K562 (cell line): ENCODE data around the gene CISD2. TPM values are rescaled to one million over a fixed set of nuclear protein-coding genes. Genes with fewer than 3 reads are reported as not detected.

Experiments used
- ATAC-seq: fragments of 200-7000 bp; cut with Tn5 transposase; 3 replicates; pipeline ENCODE4 v1.9.1; 2020; ENCODE audit warnings: moderate library complexity
- BruUV-seq: library from RNA; stranded (reverse); fragments of 400-500 nt; replicated peaks from 2 replicates; lab custom pipeline; 2021; lab: Mats Ljungman, UMichigan
- CTCF ChIA-PET: fragments of 300-600 bp; formaldehyde crosslinking; extraction: SDS; loops from one replicate; lab custom pipeline; 2021; ENCODE audit warnings: low intra/inter-chr PET ratio; lab: Yijun Ruan, JAX
- POLR2A ChIA-PET: fragments of 300-600, 350-650 bp; sonication (Branson Sonifier 250); formaldehyde crosslinking; extraction: SDS; loops from one replicate; lab custom pipeline; 2021; ENCODE audit warnings: antibody characterized with exemption, inconsistent platforms; lab: Yijun Ruan, JAX
- DNase-seq, 4 experiments: peaks; one replicate each; pipeline versions ENCODE4 v3.0.0 to v3.0.0-alpha.2; 2011 to 2018; ENCODE audit warnings: low spot score in 3 of 4, mixed read lengths in 3 of 4; ENCODE audit errors: extremely low read depth in 1 of 4
- FAIRE-seq: peaks from 2 replicates; lab custom pipeline; 2011; peaks lifted over from hg19 to GRCh38; lab: Jason Lieb, UNC
- H2AFZ ChIP-seq: 2 replicates; pipeline ENCODE4 v1.6.0; 2011; ENCODE audit warnings: low read depth, low read length, control low read depth, inconsistent platforms
- H3K27ac ChIP-seq: fragments of 200-600 bp; 3 replicates; pipeline ENCODE4 v1.8.0; 2011; ENCODE audit warnings: low read depth, mild to moderate bottlenecking, control low read depth, inconsistent platforms, low read length, moderate library complexity, mixed read lengths; ENCODE audit errors: extremely low read depth
- H3K27me3 ChIP-seq, 2 experiments: fragments of 300-600 bp in 1 of 2; 2 replicates in 1 of 2; 3 replicates in 1 of 2; pipeline versions ENCODE4 v1.6.0 to v1.8.0; 2011; ENCODE audit warnings: inconsistent platforms in 2 of 2, low read length in 2 of 2, mild to moderate bottlenecking in 1 of 2, mixed read lengths in 1 of 2, moderate library complexity in 1 of 2; ENCODE audit not compliant: control insufficient read depth in 2 of 2, insufficient read depth in 2 of 2
- H3K36me3 ChIP-seq: fragments of 300-600 bp; 3 replicates; pipeline ENCODE4 v1.8.0; 2011; ENCODE audit warnings: mild to moderate bottlenecking, low read length, inconsistent platforms; ENCODE audit not compliant: control insufficient read depth, insufficient read depth
- H3K4me1 ChIP-seq, 2 experiments: fragments of 200-600 bp in 1 of 2; replicated peaks in 1 of 2; 2 replicates in 1 of 2; 3 replicates in 1 of 2; pipeline versions ENCODE4 v1.5.1 to v1.8.0; 2011; ENCODE audit warnings: inconsistent platforms in 2 of 2, low read length in 2 of 2, mild to moderate bottlenecking in 1 of 2, mixed read lengths in 1 of 2, moderate library complexity in 1 of 2; ENCODE audit not compliant: control insufficient read depth in 2 of 2, insufficient read depth in 2 of 2
- H3K4me2 ChIP-seq: 2 replicates; pipeline ENCODE4 v1.6.1; 2011; ENCODE audit warnings: low read length, control low read depth, inconsistent platforms, mixed read lengths; ENCODE audit not compliant: insufficient read depth
- H3K4me3 ChIP-seq: fragments of 200-600 bp; sonication (generic), shearing (Covaris generic); 2 replicates; pipeline ENCODE4 v1.5.1; 2016; ENCODE audit warnings: control low read depth, inconsistent platforms
- H3K79me2 ChIP-seq: fragments of 200-600 bp; 3 replicates; pipeline ENCODE4 v1.8.0; 2011; ENCODE audit warnings: low read length, inconsistent platforms; ENCODE audit not compliant: control insufficient read depth, insufficient read depth
- H3K9ac ChIP-seq, 2 experiments: 2 replicates each; pipeline versions ENCODE4 v1.6.0 to v1.6.1; 2011; ENCODE audit warnings: low read depth in 2 of 2, low read length in 2 of 2, control low read depth in 1 of 2, inconsistent platforms in 1 of 2, mild to moderate bottlenecking in 1 of 2, mixed read lengths in 1 of 2; ENCODE audit not compliant: insufficient read depth in 1 of 2
- H3K9me1 ChIP-seq: one replicate; pipeline ENCODE4 v1.6.0; 2011; ENCODE audit warnings: inconsistent platforms, mild to moderate bottlenecking, low read length, moderate library complexity; ENCODE audit not compliant: control insufficient read depth, insufficient read depth
- H3K9me3 ChIP-seq: replicated peaks from 2 replicates; pipeline ENCODE4 v1.5.1; 2011; ENCODE audit warnings: low read depth, low read length, inconsistent platforms; ENCODE audit not compliant: control insufficient read depth, insufficient read depth
- H4K20me1 ChIP-seq: replicated peaks from 2 replicates; pipeline ENCODE4 v1.6.1; 2011; ENCODE audit warnings: low read length, inconsistent platforms, mixed read lengths; ENCODE audit not compliant: control insufficient read depth, insufficient read depth
- BRD9 ChIP-seq: fragments of 450-650 bp; IDR thresholded peaks from 2 replicates; pipeline ENCODE4 v1.6.1; 2018; ENCODE audit warnings: low read depth; ENCODE audit not compliant: partially characterized antibody
- CC2D1A ChIP-seq: fragments of 450-650 bp; IDR thresholded peaks from 2 replicates; pipeline ENCODE4 v1.6.1; 2017; ENCODE audit warnings: mild to moderate bottlenecking
- HDAC1 ChIP-seq, 2 experiments: fragments of 450-650 bp; IDR thresholded peaks; 2 replicates each; pipeline ENCODE4 v1.6.1; 2016 to 2017; ENCODE audit warnings: inconsistent platforms in 1 of 2, mild to moderate bottlenecking in 1 of 2, moderate library complexity in 1 of 2
- HDAC3 ChIP-seq: fragments of 450-650 bp; IDR thresholded peaks from 2 replicates; pipeline ENCODE4 v1.6.1; 2018; ENCODE audit warnings: borderline replicate concordance, mild to moderate bottlenecking, moderate library complexity; ENCODE audit not compliant: partially characterized antibody
- KLF10 ChIP-seq: fragments of 250-450 bp; sonication (Bioruptor Pico); IDR thresholded peaks from 2 replicates; pipeline ENCODE4 v1.6.1; 2021; ENCODE audit warnings: matching md5 sums
- MCM3 ChIP-seq: fragments of 450-650 bp; IDR thresholded peaks from 2 replicates; pipeline ENCODE4 v1.6.1; 2016
- RBM25 ChIP-seq: fragments of 200-400 bp; formaldehyde crosslinking; IDR thresholded peaks from 2 replicates; pipeline ENCODE4 v1.6.1; 2018; ENCODE audit warnings: low read length, low read depth, moderate library complexity; ENCODE audit not compliant: severe bottlenecking
- SMARCC2 ChIP-seq: fragments of 450-650 bp; IDR thresholded peaks from 2 replicates; pipeline ENCODE4 v1.6.1; 2017; ENCODE audit warnings: antibody characterized with exemption, moderate library complexity, mild to moderate bottlenecking, low read depth
- ZBTB17 ChIP-seq: fragments of 450-650 bp; formaldehyde crosslinking; IDR thresholded peaks from 2 replicates; pipeline ENCODE4 v1.4.0; 2020; ENCODE audit warnings: mild to moderate bottlenecking
- ZC3H4 ChIP-seq: sonication (generic); formaldehyde crosslinking; IDR thresholded peaks from 2 replicates; pipeline ENCODE4 v1.9.0; 2021; ENCODE audit warnings: missing genetic modification reagents, borderline replicate concordance
- ZC3H8 ChIP-seq: fragments of 450-650 bp; IDR thresholded peaks from 2 replicates; pipeline ENCODE4 v1.6.1; 2017
- ZNF253 ChIP-seq: fragments of 250-450 bp; sonication (Bioruptor Pico); conservative IDR thresholded peaks from 2 replicates; pipeline ENCODE4 v1.6.1; 2021; ENCODE audit warnings: mild to moderate bottlenecking
- ZNF316 ChIP-seq: fragments of 450-650 bp; IDR thresholded peaks from 2 replicates; pipeline ENCODE4 v1.6.1; 2016
- ZNF76 ChIP-seq: fragments of 250-450 bp; sonication (Bioruptor Pico); IDR thresholded peaks from 2 replicates; pipeline ENCODE4 v1.4.0; 2020; ENCODE audit warnings: mild to moderate bottlenecking, moderate library complexity, borderline replicate concordance
- WGBS: fragments of 100-300 bp; shearing (Covaris generic); methylation state at CpG from one replicate; pipeline ENCODE4 v1.1.6; 2016; ENCODE audit warnings: low coverage, mixed read lengths; ENCODE audit not compliant: insufficient coverage; ENCODE audit errors: missing lambda C conversion rate; 5-methylcytosine and 5-hydroxymethylcytosine counted together
- in situ Hi-C: fragments of 300-500 bp; cut with MboI; formaldehyde crosslinking; loops from 4 replicates; pipeline ENCODE4 v1.15.0; 2018; ENCODE audit warnings: inconsistent platforms, mixed read lengths
- intact Hi-C: fragments of 100-400 bp; cut with micrococcal nuclease; formaldehyde crosslinking; loops from 2 replicates; pipeline ENCODE4 v1.14.2; 2022
- polyA plus RNA-seq, 8 experiments: library from polyadenylated mRNA; depleted of rRNA in 4 of 8; stranded (reverse) in 5 of 8; unstranded in 3 of 8; fragments of >200 nt; fragmentation: Nextera tagmentation in 2 of 8; fragmentation: Illumina TruSeq in 1 of 8; extraction: Ambion mirVana in 2 of 8; extraction: Trizol in 1 of 8; gene quantifications; 2 replicates each; pipeline versions ENCODE4 v1.2.1 to v1.2.3, GENCODE V29; 2011 to 2014; ENCODE audit warnings: inconsistent platforms in 1 of 8, missing spikeins in 1 of 8
- total RNA-seq, 7 experiments: library from RNA; depleted of rRNA in 6 of 7; stranded (reverse); fragments of >200 nt in 6 of 7; fragmentation: Illumina TruSeq in 2 of 7; extraction: Trizol in 2 of 7; gene quantifications; 2 replicates each; pipeline versions ENCODE4 v1.2.1 to v1.2.3, GENCODE V29; 2011 to 2021; ENCODE audit warnings: low replicate concordance in 1 of 7
- TF ChIP-seq, protein P1 (sequence below): fragments of 200-800 bp; sonication (Bioruptor generic); IDR thresholded peaks from 2 replicates; pipeline ENCODE4 v1.6.1; 2017; ENCODE audit warnings: missing genetic modification characterization, missing compliant biosample characterization
- TF ChIP-seq, protein P2 (sequence below): fragments of 450-650 bp; conservative IDR thresholded peaks from 2 replicates; pipeline ENCODE4 v1.6.1; 2016; ENCODE audit warnings: missing genetic modification characterization, low read depth, mild to moderate bottlenecking, control low read depth, missing compliant biosample characterization
- TF ChIP-seq, protein P3 (sequence below): IDR thresholded peaks from 2 replicates; pipeline ENCODE4 v1.6.1; 2011; ENCODE audit warnings: borderline replicate concordance, low read depth, mild to moderate bottlenecking, moderate library complexity, low read length; ENCODE audit not compliant: insufficient read depth, poor library complexity, severe bottlenecking
- TF ChIP-seq, protein P4 (sequence below): conservative IDR thresholded peaks from 2 replicates; pipeline ENCODE4 v1.6.1; 2011; ENCODE audit warnings: low read depth, mild to moderate bottlenecking, low read length; ENCODE audit not compliant: control insufficient read depth

Gene CISD2
- total and polyA plus RNA-seq, 9 of the 15 experiments (the other 6 are each of a cell fraction or from before 2014, with no cell fraction given): 37.8 to 91.4 (median 59.8) TPM

DNA sequence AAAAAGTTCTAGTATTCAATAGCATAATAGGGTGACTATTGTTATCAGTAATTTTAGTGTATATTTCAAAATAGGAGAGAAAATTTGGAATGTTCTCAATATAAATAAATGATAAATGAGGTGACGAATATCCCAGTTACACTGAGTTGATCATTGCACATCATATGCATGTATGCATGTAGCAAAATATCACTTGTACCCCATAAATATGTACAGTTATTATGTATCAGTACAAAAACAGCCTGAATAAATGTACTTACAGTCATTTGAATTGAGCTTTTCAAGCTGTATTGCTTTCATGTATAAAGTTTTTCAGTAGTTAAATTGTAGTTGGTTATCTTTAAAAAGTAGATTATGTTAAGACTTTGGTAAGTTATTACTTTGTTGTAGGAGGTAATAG, 12.6 kb downstream of the CISD2 start:
- ChIA-PET POLR2A (no interaction called here), CTCF (no interaction called here)
- FAIRE-seq (no peak), DNase-seq (no peak), ATAC-seq (no peak)
- no peak overlapping the region for H3K9ac ChIP-seq
- TF ChIP-seq, protein P1, sequence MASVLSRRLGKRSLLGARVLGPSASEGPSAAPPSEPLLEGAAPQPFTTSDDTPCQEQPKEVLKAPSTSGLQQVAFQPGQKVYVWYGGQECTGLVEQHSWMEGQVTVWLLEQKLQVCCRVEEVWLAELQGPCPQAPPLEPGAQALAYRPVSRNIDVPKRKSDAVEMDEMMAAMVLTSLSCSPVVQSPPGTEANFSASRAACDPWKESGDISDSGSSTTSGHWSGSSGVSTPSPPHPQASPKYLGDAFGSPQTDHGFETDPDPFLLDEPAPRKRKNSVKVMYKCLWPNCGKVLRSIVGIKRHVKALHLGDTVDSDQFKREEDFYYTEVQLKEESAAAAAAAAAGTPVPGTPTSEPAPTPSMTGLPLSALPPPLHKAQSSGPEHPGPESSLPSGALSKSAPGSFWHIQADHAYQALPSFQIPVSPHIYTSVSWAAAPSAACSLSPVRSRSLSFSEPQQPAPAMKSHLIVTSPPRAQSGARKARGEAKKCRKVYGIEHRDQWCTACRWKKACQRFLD (CRISPR knock-in tag): no peak
- TF ChIP-seq HDAC1 (IDR thresholded peaks at IDR 0.05) (no peak), MCM3 (no peak), BRD9 (no peak), SMARCC2 (no peak), ZC3H4 (no peak), ZNF316 (no peak), CC2D1A (no peak), RBM25 (no peak), ZNF76 (CRISPR knock-in tag) (no peak), ZC3H8 (no peak), ZNF253 (CRISPR knock-in tag) (no peak), KLF10 (no peak), HDAC3 (no peak), ZBTB17 (CRISPR knock-in tag) (no peak)
- TF ChIP-seq, protein P2, sequence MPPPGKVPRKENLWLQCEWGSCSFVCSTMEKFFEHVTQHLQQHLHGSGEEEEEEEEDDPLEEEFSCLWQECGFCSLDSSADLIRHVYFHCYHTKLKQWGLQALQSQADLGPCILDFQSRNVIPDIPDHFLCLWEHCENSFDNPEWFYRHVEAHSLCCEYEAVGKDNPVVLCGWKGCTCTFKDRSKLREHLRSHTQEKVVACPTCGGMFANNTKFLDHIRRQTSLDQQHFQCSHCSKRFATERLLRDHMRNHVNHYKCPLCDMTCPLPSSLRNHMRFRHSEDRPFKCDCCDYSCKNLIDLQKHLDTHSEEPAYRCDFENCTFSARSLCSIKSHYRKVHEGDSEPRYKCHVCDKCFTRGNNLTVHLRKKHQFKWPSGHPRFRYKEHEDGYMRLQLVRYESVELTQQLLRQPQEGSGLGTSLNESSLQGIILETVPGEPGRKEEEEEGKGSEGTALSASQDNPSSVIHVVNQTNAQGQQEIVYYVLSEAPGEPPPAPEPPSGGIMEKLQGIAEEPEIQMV: no peak
- TF ChIP-seq, protein P3, sequence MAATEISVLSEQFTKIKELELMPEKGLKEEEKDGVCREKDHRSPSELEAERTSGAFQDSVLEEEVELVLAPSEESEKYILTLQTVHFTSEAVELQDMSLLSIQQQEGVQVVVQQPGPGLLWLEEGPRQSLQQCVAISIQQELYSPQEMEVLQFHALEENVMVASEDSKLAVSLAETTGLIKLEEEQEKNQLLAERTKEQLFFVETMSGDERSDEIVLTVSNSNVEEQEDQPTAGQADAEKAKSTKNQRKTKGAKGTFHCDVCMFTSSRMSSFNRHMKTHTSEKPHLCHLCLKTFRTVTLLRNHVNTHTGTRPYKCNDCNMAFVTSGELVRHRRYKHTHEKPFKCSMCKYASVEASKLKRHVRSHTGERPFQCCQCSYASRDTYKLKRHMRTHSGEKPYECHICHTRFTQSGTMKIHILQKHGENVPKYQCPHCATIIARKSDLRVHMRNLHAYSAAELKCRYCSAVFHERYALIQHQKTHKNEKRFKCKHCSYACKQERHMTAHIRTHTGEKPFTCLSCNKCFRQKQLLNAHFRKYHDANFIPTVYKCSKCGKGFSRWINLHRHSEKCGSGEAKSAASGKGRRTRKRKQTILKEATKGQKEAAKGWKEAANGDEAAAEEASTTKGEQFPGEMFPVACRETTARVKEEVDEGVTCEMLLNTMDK: no peak
- TF ChIP-seq, protein P4, sequence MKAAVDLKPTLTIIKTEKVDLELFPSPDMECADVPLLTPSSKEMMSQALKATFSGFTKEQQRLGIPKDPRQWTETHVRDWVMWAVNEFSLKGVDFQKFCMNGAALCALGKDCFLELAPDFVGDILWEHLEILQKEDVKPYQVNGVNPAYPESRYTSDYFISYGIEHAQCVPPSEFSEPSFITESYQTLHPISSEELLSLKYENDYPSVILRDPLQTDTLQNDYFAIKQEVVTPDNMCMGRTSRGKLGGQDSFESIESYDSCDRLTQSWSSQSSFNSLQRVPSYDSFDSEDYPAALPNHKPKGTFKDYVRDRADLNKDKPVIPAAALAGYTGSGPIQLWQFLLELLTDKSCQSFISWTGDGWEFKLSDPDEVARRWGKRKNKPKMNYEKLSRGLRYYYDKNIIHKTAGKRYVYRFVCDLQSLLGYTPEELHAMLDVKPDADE: no peak
- H3K9me1 ChIP-seq: no peaks in the 10 kb centered on the region
- H4K20me1 ChIP-seq: 0 out of 2 replicates have a peak, but pooled peaks cover 4% of the 10 kb centered on the region
- no peaks in the 10 kb centered on the region for H3K27me3 ChIP-seq
- H3K36me3 ChIP-seq: peaks cover 33% of the 10 kb centered on the region
- BruUV-seq: no TSS peak
- no peak overlapping the region for H3K27ac ChIP-seq
- no peak overlapping the region for H3K4me2 ChIP-seq
- 94% methylated on average over 1 of the region's 1 CpG for WGBS
- in situ Hi-C loops (no loop called here), intact Hi-C loops (no loop called here)
- H3K79me2 ChIP-seq: peaks cover 56% of the 10 kb centered on the region
- peaks cover 0 to 12% of the 10 kb centered on the region in 2 experiments; a peak in 3 of 5 replicates for H3K4me1 ChIP-seq
- H3K4me3 ChIP-seq: no peak overlapping the region
- no peak overlapping the region for H2AFZ ChIP-seq
- peaks cover 12% of the 10 kb centered on the region for H3K9me3 ChIP-seq
